ENCODE measurements around the gene CETN3. TPM values are rescaled to one million over a fixed set of nuclear protein-coding genes. Genes with fewer than 3 reads are reported as not detected.

Gene CETN3
- total RNA-seq, 1 donor from 2014 or later = 22.5 TPM

DNA sequence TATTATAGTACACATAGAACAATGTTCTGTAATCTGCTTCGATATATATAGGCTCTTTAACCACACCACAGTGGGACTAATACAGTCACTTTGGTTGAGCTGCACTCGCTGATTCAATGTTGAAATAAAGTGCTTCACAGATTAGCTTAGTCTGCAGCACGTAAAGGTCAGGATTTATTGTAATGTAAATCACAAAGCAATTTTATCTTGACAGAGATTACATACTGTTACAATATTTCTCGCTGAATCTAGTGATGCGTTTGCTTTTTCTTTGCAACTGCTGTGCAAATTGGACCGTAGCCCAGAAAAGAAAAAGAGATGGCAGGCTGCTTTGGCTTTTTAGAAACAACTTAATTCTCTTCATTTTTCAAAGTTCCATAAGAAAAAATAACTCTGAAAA, 52.9 kb downstream of the CETN3 start:
- intact Hi-C loops (cut with DNase I) = no loop called here
- H3K27me3 ChIP-seq (ENCODE audit: low read depth) = no peaks in the 10 kb centered on the region
- H3K4me3 ChIP-seq = no peak overlapping the region
- no peaks in the 10 kb centered on the region for H3K9me3 ChIP-seq
- DNase-seq (no peak), ATAC-seq (no peak)
- H3K36me3 ChIP-seq = no peaks in the 10 kb centered on the region
- no peak overlapping the region for H3K27ac ChIP-seq
- no peaks in the 10 kb centered on the region for H3K4me1 ChIP-seq
- TF ChIP-seq, protein P1, sequence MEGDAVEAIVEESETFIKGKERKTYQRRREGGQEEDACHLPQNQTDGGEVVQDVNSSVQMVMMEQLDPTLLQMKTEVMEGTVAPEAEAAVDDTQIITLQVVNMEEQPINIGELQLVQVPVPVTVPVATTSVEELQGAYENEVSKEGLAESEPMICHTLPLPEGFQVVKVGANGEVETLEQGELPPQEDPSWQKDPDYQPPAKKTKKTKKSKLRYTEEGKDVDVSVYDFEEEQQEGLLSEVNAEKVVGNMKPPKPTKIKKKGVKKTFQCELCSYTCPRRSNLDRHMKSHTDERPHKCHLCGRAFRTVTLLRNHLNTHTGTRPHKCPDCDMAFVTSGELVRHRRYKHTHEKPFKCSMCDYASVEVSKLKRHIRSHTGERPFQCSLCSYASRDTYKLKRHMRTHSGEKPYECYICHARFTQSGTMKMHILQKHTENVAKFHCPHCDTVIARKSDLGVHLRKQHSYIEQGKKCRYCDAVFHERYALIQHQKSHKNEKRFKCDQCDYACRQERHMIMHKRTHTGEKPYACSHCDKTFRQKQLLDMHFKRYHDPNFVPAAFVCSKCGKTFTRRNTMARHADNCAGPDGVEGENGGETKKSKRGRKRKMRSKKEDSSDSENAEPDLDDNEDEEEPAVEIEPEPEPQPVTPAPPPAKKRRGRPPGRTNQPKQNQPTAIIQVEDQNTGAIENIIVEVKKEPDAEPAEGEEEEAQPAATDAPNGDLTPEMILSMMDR (IDR thresholded peaks at IDR 0.05) = no peak

DNA sequence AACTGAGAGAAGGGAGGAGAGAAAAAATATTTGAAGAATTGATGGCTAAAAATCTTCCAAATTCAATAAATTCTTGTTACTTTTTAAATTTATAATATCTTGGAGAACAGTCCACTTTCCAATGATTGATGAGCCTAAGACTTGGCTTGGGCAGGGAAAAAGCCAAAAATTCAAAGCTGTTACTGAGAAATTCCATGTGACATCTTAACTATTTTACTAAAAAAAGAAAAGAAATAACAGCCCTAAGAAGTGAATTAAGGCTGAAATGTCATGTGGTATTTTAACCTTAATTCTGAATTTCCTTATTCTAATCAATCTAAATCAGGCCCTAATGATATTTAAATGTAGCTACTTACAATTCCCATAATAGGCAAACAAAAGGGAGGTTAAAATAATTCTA, 53.4 kb downstream of the CETN3 start:
- Histone ChIP-seq H3K4me3 (no peak overlapping the region), H3K27me3 (ENCODE audit: low read depth) (no peaks in the 10 kb centered on the region), H3K27ac (no peak overlapping the region), H3K36me3 (no peaks in the 10 kb centered on the region), H3K4me1 (no peaks in the 10 kb centered on the region), H3K9me3 (no peaks in the 10 kb centered on the region)
- intact Hi-C loops (cut with DNase I) = no loop called here
- TF ChIP-seq, protein P1 (IDR thresholded peaks at IDR 0.05) = no peak
- DNase-seq (no peak), ATAC-seq (no peak)

DNA sequence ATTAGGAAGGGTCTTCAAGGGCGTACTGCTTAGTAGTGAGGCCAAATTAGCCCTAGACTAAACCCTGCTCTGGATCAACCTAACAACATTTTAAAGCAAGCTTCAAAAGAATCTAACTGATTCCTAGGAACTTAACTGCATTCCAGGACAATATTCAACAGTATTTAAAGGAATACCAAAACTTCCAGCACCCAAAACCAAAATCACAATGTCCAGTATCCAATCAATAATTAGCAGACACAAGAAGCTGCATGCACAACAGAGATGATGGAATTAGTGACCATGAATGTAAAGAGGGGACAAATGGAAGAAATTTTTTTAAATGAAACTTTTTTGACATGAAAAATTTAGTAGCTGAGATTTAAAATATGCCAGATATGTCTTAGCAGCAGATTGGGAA, 53.9 kb downstream of the CETN3 start:
- no peaks in the 10 kb centered on the region for H3K9me3 ChIP-seq

DNA sequence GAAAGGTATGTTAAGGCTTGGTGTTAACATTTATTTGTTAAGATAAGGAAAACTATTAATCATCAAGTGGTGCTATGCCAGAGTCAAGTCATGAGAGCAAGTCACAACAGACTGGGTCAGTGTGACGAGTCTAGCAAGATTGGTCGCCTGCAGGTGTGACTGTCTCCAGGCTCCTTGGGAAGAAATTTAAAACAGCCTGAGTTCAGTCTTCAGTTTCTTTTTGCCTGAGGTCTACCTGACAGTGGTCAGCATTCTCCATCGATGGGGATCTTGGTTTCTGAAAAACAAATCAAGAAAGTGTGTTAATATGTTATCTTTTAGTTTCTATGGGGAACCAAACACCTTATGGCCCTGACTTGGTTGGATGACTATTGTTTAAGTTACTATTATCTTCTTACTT, 56.3 kb downstream of the CETN3 start:
- H3K27ac ChIP-seq = no peak overlapping the region
- no peaks in the 10 kb centered on the region for H3K36me3 ChIP-seq
- no peak overlapping the region for H3K4me3 ChIP-seq
- intact Hi-C loops (cut with DNase I) = no loop called here
- DNase-seq (no peak), ATAC-seq (no peak)
- H3K27me3 ChIP-seq (ENCODE audit: low read depth) = no peaks in the 10 kb centered on the region
- H3K9me3 ChIP-seq = no peaks in the 10 kb centered on the region
- no peaks in the 10 kb centered on the region for H3K4me1 ChIP-seq
- TF ChIP-seq, protein P1 (IDR thresholded peaks at IDR 0.05) = no peak

More for the DNA sequence above, 53.9 kb downstream of the CETN3 start:
- Histone ChIP-seq H3K4me1 (no peaks in the 10 kb centered on the region), H3K36me3 (no peaks in the 10 kb centered on the region), H3K4me3 (no peak overlapping the region), H3K27ac (no peak overlapping the region), H3K27me3 (ENCODE audit: low read depth) (no peaks in the 10 kb centered on the region)
- intact Hi-C loops (cut with DNase I) = no loop called here
- DNase-seq (no peak), ATAC-seq (no peak)
- TF ChIP-seq, protein P1 (IDR thresholded peaks at IDR 0.05) = no peak

DNA sequence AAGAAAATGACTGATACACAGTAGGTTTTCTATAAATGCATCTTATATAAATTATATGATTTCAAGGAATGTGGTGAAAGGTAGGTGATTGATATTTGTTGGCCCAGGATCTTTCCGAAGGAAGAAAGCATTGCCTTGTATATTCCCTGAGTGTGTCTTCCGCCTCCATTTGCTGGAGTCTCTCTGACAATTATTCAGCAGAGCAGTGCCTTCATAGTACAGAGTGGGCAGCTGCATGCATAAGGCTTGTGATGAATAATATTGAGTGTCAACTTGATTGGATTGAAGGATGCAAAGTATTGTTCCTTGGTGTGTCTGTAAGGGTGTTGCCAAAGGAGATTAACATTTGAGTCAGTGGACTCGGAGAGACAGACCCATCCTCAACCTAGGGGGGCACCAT, 58.5 kb downstream of the CETN3 start:
- TF ChIP-seq, protein P1 (IDR thresholded peaks at IDR 0.05) = no peak
- DNase-seq = no peak

DNA sequence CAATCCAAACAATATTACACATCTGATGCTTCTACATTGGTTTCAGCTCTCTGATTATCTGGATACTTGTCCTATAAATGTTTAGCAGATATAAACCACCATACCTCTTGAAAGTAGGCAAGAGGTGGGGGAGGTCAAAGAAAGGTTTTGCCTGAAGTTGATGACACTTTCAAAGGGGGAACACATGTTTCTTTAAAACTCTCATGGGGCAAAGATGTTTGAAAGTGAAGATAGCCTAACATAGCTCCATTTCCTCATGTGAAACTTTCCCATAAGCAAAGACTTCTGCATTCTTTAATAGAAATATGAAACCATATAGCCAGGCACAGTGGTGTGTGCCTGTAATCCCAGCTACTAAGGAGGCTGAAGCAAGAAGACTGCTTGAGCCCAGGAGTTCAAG, 62.1 kb downstream of the CETN3 start:
- H3K9me3 ChIP-seq = no peaks in the 10 kb centered on the region
- H3K4me1 ChIP-seq = no peaks in the 10 kb centered on the region
- no peak for DNase-seq
- no peaks in the 10 kb centered on the region for H3K36me3 ChIP-seq
- H3K27ac ChIP-seq = no peak overlapping the region
- no peak overlapping the region for H3K4me3 ChIP-seq
- intact Hi-C loops (cut with DNase I) = no loop called here
- no peak for ATAC-seq
- TF ChIP-seq, protein P1 (IDR thresholded peaks at IDR 0.05) = no peak
- H3K27me3 ChIP-seq (ENCODE audit: low read depth) = no peaks in the 10 kb centered on the region

More for the DNA sequence above, 58.5 kb downstream of the CETN3 start:
- Histone ChIP-seq H3K9me3 (no peaks in the 10 kb centered on the region), H3K4me3 (no peak overlapping the region), H3K27me3 (ENCODE audit: low read depth) (no peaks in the 10 kb centered on the region), H3K36me3 (no peaks in the 10 kb centered on the region), H3K4me1 (no peaks in the 10 kb centered on the region), H3K27ac (no peak overlapping the region)
- no peak for ATAC-seq
- intact Hi-C loops (cut with DNase I) = no loop called here

Data from lower lobe of right lung (tissue), 2 donors.